ENCODE measurements around the gene AGR2.
A peak's percentile ranks its signal among the peaks of the same experiment; 100 is the strongest.

Gene AGR2

GRCh38 chr7:16817536-16817935 lies 12.7 kb upstream of the AGR2 start:
- H3F3A ChIP-seq (ENCODE audit: insufficient read depth, low read length) = no peaks in the 10 kb centered on the region
- H3K36me3 ChIP-seq (ENCODE audit: insufficient read depth, low read length) = no peaks in the 10 kb centered on the region
- peaks cover 33% of the 10 kb centered on the region for H3K4me1 ChIP-seq (ENCODE audit: insufficient read depth, low read length, severe bottlenecking)
- no peak overlapping the region for H3K4me3 ChIP-seq (ENCODE audit: low read depth, low read length, poor library complexity, severe bottlenecking)
- no peaks in the 10 kb centered on the region for H3K27me3 ChIP-seq (ENCODE audit: insufficient read depth, low read length)
- H4K20me1 ChIP-seq (ENCODE audit: insufficient read depth, low read length) = no peaks in the 10 kb centered on the region
- no peak for TF ChIP-seq EZH2 (IDR thresholded peaks at IDR 0.05; ENCODE audit: borderline replicate concordance, low read length)
- TF ChIP-seq, protein P1, sequence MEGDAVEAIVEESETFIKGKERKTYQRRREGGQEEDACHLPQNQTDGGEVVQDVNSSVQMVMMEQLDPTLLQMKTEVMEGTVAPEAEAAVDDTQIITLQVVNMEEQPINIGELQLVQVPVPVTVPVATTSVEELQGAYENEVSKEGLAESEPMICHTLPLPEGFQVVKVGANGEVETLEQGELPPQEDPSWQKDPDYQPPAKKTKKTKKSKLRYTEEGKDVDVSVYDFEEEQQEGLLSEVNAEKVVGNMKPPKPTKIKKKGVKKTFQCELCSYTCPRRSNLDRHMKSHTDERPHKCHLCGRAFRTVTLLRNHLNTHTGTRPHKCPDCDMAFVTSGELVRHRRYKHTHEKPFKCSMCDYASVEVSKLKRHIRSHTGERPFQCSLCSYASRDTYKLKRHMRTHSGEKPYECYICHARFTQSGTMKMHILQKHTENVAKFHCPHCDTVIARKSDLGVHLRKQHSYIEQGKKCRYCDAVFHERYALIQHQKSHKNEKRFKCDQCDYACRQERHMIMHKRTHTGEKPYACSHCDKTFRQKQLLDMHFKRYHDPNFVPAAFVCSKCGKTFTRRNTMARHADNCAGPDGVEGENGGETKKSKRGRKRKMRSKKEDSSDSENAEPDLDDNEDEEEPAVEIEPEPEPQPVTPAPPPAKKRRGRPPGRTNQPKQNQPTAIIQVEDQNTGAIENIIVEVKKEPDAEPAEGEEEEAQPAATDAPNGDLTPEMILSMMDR (IDR thresholded peaks at IDR 0.05; ENCODE audit: low read length) = no peak
- no peaks in the 10 kb centered on the region for H3K9me2 ChIP-seq (ENCODE audit: low read depth, low read length)
- H3K9ac ChIP-seq (ENCODE audit: low read length) = no peak overlapping the region
- H3K4me2 ChIP-seq (ENCODE audit: low read length) = no peak overlapping the region
- H3K79me2 ChIP-seq (ENCODE audit: insufficient read depth, low read length) = no peaks in the 10 kb centered on the region
- no peak overlapping the region for H2AFZ ChIP-seq (ENCODE audit: low read length)
- H3K9me3 ChIP-seq (ENCODE audit: low read length) = no peaks in the 10 kb centered on the region
- no peak overlapping the region for H3K27ac ChIP-seq (ENCODE audit: low read depth, low read length, poor library complexity, severe bottlenecking)

DNA sequence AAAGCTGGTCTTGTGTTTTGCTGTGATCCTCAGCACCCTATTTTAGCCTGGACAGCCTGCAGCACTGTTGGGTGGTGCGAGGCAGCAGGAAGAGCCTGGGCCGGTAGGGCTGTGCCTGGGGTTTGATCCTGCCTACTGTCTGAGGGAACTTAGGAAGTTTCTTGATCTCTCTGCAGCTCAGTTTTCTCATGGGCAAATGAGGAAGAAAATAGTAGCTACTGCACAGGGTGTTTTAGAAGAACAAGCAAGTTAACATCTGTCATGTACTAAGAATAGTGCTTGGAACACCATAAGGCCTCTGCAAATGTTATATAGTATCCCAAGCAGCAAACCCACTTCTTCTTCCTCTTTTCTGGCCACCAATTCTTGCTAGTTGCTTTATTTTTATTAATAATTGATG lies 12.0 kb upstream of the AGR2 start:
- TF ChIP-seq, protein P1 (IDR thresholded peaks at IDR 0.05; ENCODE audit: low read length) = no peak
- TF ChIP-seq EZH2 (IDR thresholded peaks at IDR 0.05; ENCODE audit: borderline replicate concordance, low read length) = no peak
- peaks cover 41% of the 10 kb centered on the region for H3K4me1 ChIP-seq (ENCODE audit: insufficient read depth, low read length, severe bottlenecking)
- H3K9me3 ChIP-seq (ENCODE audit: low read length) = no peaks in the 10 kb centered on the region
- no peak overlapping the region; the same call in 1 of the 2 replicates for H3K9ac ChIP-seq (ENCODE audit: low read length)
- H3K4me3 ChIP-seq (ENCODE audit: low read depth, low read length, poor library complexity, severe bottlenecking) = no peak overlapping the region
- no peaks in the 10 kb centered on the region for H4K20me1 ChIP-seq (ENCODE audit: insufficient read depth, low read length)
- H3K27ac ChIP-seq (ENCODE audit: low read depth, low read length, poor library complexity, severe bottlenecking) = peak overlapping the region; percentile 60
- no peaks in the 10 kb centered on the region for H3K36me3 ChIP-seq (ENCODE audit: insufficient read depth, low read length)
- no peaks in the 10 kb centered on the region for H3K9me2 ChIP-seq (ENCODE audit: low read depth, low read length)
- H3K4me2 ChIP-seq (ENCODE audit: low read length) = no peak overlapping the region
- H3F3A ChIP-seq (ENCODE audit: insufficient read depth, low read length) = no peaks in the 10 kb centered on the region
- no peaks in the 10 kb centered on the region for H3K27me3 ChIP-seq (ENCODE audit: insufficient read depth, low read length)
- no peaks in the 10 kb centered on the region for H3K79me2 ChIP-seq (ENCODE audit: insufficient read depth, low read length)
- H2AFZ ChIP-seq (ENCODE audit: low read length) = no peak overlapping the region

- Histone ChIP-seq H2AFZ (ENCODE audit: low read length) (no peak overlapping the region), H3K4me1 (ENCODE audit: insufficient read depth, low read length, severe bottlenecking) (peaks cover 41% of the 10 kb centered on the region), H3K9me2 (ENCODE audit: low read depth, low read length) (no peaks in the 10 kb centered on the region), H3F3A (ENCODE audit: insufficient read depth, low read length) (no peaks in the 10 kb centered on the region), H3K79me2 (ENCODE audit: insufficient read depth, low read length) (no peaks in the 10 kb centered on the region), H3K36me3 (ENCODE audit: insufficient read depth, low read length) (no peaks in the 10 kb centered on the region), H3K9ac (ENCODE audit: low read length) (no peak overlapping the region), H3K27ac (ENCODE audit: low read depth, low read length, poor library complexity, severe bottlenecking) (no peak overlapping the region), H3K4me2 (ENCODE audit: low read length) (no peak overlapping the region), H3K9me3 (ENCODE audit: low read length) (no peaks in the 10 kb centered on the region), H3K4me3 (ENCODE audit: low read depth, low read length, poor library complexity, severe bottlenecking) (no peak overlapping the region), H4K20me1 (ENCODE audit: insufficient read depth, low read length) (no peaks in the 10 kb centered on the region), H3K27me3 (ENCODE audit: insufficient read depth, low read length) (no peaks in the 10 kb centered on the region)
- TF ChIP-seq EZH2 (IDR thresholded peaks at IDR 0.05; ENCODE audit: borderline replicate concordance, low read length) = no peak
- TF ChIP-seq, protein P1 (IDR thresholded peaks at IDR 0.05; ENCODE audit: low read length) = no peak
Measured at GRCh38 chr7:16815001-16815400, 10.2 kb upstream of the AGR2 start.
